Measurements from ENCODE around the gene PRPF19.
A peak's percentile ranks its signal among the peaks of the same experiment; 100 is the strongest.

Gene PRPF19

DNA sequence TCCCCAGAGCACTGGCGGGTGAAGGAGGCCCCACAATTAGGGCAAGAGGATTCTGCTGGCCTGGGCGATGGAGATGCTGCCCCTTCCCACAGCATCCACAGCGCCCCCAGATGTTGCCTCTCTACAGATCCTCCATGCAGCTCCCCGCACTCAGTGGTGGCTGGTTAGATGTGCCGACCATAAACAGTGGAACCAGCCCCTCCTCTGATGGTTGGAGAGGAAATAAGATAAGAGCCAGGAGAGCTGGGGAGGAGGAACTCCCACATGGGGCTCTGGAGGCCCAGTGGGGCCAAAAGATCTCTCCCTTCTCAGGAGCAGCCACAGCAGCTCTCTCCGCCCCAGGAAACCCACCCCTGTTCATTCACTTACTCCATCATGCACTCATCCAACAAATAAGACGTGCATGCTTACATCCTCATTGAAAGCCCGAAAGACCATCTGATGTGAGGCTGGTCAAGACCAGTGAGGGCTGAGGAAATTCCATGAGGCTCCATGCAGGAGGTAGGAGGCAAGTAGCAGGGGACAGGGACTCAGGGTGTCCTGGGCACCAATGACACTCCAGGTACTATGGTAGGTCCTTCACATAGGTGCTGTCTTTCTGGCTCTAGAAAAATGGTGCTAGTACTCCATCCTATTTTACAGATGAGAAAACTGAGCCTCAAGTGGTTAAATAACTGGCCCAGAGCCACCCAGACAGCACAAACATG is 52.1 kb downstream of the PRPF19 start:
- no peak for ATAC-seq (replicated peaks)
- Mint-ChIP-seq H3K36me3 (peaks cover 31 to 35% of the 10 kb centered on the region in 2 donors), H3K4me3 (no peak overlapping the region), H3K4me1 (peaks cover 7 to 26% of the 10 kb centered on the region in 2 donors), H3K27ac (no peak overlapping the region), H3K27me3 (no peaks in the 10 kb centered on the region), H3K9me3 (no peaks in the 10 kb centered on the region)
- no peak for DNase-seq

DNA sequence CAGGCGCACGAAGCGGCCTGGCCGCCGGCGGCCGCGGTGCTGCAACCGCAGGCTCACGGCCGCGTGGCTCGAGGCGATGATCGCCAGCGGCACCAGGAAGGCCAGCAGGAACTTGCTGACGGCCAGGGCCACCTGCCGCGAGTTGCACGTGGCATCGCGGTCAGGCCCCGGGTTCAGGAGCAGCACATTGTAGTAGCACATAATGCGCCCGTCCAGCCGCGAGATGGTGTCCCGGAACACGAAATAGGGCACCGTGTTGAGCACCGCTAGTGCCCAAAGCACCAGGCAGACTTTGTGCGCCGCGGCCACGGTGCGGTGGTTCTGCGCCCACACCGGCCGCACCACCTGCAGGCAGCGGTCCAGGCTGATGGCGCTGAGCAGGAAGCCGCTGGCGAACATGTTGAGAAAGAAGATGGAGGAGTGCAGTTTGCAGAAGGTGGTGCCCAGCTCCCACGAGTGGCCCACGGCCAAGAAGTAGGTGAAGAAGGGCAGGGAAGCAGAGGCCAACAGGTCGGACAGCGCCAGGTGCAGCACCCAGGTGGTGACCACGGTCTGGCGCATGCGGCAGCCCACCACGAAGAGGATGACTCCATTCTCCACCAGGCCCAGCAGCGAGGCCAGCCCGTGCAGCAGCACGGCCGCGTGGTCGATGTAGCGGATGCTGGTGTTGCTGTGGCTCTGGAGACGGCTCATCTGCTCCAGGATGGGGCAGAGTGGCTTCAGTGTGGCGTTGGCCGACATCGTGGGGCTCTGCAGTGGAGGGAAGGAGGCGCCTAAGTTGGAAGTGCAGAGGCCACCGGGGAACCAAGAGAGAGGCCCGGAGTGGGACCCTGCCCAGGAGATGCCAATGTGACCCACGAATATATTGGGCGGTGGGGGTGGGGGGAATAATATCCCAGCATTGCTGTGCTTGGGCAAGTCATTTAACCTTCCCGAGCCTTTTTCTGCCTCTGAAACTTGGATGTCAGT is 53.1 kb downstream of the PRPF19 start:
- no peak for DNase-seq
- Mint-ChIP-seq H3K36me3 (peaks cover 37 to 42% of the 10 kb centered on the region in 2 donors), H3K4me1 (peaks cover 3 to 16% of the 10 kb centered on the region in 2 donors), H3K9me3 (no peaks in the 10 kb centered on the region), H3K4me3 (no peak overlapping the region), H3K27ac (no peak overlapping the region), H3K27me3 (no peaks in the 10 kb centered on the region)
- ATAC-seq (replicated peaks) = no peak

DNA sequence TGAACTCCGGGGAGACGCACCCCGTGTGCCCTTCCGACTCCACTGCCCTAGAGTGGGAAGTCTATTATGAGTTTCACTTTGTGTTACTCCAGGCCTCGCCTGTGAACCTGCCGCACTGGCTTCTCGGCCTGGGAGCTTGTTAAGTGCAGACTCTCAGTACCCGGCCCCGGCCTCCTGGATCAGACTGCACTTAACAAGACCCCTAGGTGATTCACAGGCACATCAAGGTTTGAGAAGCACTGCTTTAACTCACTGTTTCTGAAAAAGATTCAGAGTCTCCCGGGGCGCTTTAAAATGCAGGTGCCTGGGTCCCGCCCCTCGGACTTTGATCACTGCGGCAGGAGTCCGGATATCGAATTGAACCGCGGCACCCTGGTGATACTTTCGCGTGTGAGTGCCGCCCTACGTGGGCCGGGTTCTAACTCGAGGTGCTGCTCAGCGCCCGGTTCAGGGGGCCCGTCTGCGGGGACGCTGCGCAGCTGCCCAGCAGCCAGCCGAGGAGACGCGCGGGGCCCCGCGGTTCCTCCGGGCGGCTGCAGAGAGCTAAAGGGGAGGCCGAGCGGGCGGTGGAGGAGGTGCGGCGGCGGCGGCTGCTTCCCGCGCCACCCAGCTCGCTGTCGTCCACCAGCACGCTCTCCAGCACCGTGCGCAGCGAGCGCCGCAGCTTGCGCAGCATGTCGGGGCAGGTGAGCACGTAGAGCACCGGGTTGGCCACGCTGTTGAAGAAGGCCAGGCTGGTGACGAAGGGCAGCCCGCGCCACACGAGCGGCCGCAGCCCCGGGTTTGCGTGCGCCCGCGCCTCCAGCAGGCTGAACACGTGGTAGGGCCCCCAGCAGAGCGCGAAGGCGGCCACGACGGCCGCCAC is 54.0 kb downstream of the PRPF19 start:
- H3K27me3 Mint-ChIP-seq = no peaks in the 10 kb centered on the region
- no peak overlapping the region for H3K27ac Mint-ChIP-seq
- peaks cover 43 to 48% of the 10 kb centered on the region in 2 donors for H3K36me3 Mint-ChIP-seq
- peaks cover 3 to 14% of the 10 kb centered on the region in 2 donors for H3K4me1 Mint-ChIP-seq
- no peak overlapping the region for H3K4me3 Mint-ChIP-seq
- H3K9me3 Mint-ChIP-seq = no peaks in the 10 kb centered on the region
- DNase-seq (no peak), ATAC-seq (replicated peaks) (no peak)

DNA sequence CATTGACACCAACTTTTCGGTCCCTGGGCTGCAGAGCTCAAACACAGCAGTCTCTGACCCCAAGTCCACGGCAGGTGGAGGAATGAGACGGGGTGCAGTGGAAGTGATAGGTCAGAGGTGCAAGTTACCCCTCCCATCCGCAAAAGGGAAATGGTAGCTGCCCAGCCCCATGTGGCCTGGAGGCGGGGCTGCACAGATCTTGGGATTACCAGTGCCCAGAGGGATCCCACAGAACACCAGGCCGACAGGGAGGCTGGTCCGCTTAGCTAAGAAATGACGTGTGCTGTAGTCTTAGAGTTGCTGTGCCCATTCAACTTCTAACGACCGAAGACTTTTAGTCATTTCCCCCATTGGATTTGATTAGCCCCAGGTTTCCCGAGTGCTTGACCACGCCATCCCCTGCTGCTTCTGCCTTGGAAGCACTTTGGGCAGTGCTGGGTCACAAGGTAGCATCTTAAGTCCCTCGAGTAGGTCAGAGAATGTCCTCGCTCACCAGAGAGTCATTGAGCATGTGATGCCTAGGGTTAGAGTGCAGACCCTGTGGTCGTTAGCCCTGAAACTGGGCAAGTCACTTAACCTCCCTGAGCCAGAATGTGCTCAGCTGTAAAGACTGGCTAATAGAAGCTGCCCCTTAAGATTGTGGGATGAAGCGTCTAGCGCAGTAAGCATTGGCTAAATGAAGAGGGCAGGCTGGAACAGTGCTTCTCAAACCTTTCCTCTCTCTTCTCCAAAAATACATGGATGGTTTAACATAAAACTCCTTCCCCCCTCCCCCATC is 54.9 kb downstream of the PRPF19 start:
- Mint-ChIP-seq H3K27me3 (no peaks in the 10 kb centered on the region), H3K4me3 (no peak overlapping the region), H3K36me3 (peaks cover 50 to 53% of the 10 kb centered on the region in 2 donors), H3K9me3 (no peaks in the 10 kb centered on the region), H3K27ac (no peak overlapping the region), H3K4me1 (peaks cover 3 to 14% of the 10 kb centered on the region in 2 donors)
- DNase-seq (no peak), ATAC-seq (replicated peaks) (no peak)

DNA sequence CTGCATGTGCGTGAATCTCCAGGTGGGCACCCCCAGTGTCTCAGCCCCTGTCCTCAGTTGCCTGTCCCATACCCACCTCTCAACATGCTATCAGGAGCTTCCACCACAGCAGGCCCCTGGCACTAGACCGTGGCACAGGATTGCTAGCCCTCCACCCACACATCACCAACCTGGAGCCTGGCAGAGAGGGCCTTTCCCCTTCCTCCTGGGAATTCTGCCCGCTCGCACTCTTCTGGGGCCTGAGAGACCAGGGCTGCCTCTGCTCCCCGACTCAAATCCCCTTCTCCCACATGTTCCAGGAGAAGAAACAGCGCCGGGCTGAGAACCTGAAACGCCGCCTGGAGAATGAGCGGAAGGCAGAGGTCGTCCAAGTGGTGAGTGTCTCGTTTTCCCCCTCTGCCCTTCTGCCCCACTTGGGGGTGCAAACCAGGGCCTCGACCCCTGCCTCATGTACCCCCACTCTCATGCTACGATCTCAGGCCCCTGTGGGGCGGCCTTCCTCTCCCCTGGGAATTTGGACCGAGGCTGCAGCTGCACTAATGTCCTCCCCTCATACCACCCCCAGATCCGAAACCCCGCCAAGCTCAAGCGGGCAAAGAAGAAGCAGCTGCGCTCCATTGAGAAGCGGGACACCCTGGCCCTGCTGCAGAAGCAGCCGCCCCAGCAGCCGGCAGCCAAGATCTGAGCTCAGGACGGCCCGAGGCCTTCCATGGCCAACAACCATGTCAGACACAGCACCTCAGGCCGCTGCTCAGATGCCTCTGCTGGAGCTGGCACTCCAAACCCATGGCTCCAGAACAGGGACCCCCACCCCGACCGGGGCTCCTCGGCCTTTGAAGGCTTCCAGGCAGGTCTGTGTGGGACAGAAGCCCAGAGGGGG is 56.5 kb downstream of the PRPF19 start:
- H3K9me3 Mint-ChIP-seq = no peaks in the 10 kb centered on the region
- DNase-seq = no peak
- peaks cover 59 to 64% of the 10 kb centered on the region in 2 donors for H3K36me3 Mint-ChIP-seq
- no peaks in the 10 kb centered on the region for H3K27me3 Mint-ChIP-seq
- peaks cover 10 to 17% of the 10 kb centered on the region in 2 donors for H3K4me1 Mint-ChIP-seq
- no peak overlapping the region for H3K4me3 Mint-ChIP-seq
- no peak overlapping the region for H3K27ac Mint-ChIP-seq
- no peak for ATAC-seq (replicated peaks)

DNA sequence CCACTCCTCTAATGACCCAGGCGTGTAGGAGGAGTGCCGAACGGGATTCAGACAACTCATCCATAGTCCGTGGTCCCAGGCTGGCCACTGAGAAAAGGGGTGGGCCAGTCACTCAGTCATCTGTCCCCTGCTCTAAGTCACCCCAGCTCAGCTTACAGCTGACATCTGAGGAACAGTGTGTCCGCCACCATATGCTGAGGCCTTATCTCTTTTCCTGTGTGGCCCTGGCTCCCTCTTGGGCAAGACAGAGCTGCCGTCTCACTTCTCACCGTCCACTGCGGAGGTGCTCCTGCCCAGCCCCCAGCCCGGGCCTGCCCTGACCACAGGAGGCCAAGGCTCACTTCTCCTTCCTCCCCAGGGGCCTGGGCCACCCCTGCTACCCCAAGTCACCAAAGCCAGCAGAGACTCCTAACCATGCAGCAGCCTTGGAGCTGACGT is 57.7 kb downstream of the PRPF19 start:
- peaks cover 68 to 74% of the 10 kb centered on the region in 2 donors for H3K36me3 Mint-ChIP-seq
- no peak overlapping the region for H3K4me3 Mint-ChIP-seq
- H3K27ac Mint-ChIP-seq = peak overlapping the region; percentile 60
- peaks cover 21 to 28% of the 10 kb centered on the region in 2 donors for H3K4me1 Mint-ChIP-seq
- DNase-seq (no peak), ATAC-seq (replicated peaks) (no peak)
- no peaks in the 10 kb centered on the region for H3K9me3 Mint-ChIP-seq
- H3K27me3 Mint-ChIP-seq = no peaks in the 10 kb centered on the region

DNA sequence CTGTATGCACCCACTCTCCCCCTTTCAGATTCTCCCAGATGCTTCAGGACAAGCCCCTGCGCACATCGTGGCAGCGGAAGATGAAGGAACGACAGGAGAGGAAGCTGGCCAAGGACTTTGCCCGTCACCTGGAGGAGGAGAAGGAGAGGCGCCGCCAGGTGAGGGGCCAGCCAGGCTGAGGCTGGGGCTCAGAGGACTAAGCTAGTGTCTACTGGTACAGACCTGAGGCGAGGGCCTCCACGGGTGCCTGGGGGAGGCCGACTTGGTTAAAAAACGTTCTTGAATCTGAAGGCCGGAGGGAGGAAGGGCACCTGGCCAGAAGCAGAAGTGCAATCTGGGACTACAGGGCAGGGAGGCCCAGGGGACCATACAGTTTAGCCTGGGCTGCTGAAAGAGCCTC is 58.5 kb downstream of the PRPF19 start:
- no peak for ATAC-seq (replicated peaks)
- peaks cover 27 to 37% of the 10 kb centered on the region in 2 donors for H3K4me1 Mint-ChIP-seq
- peaks cover 66 to 73% of the 10 kb centered on the region in 2 donors for H3K36me3 Mint-ChIP-seq
- no peak overlapping the region for H3K4me3 Mint-ChIP-seq
- no peaks in the 10 kb centered on the region for H3K9me3 Mint-ChIP-seq
- DNase-seq = no peak
- no peaks in the 10 kb centered on the region for H3K27me3 Mint-ChIP-seq
- H3K27ac Mint-ChIP-seq = no peak overlapping the region

DNA sequence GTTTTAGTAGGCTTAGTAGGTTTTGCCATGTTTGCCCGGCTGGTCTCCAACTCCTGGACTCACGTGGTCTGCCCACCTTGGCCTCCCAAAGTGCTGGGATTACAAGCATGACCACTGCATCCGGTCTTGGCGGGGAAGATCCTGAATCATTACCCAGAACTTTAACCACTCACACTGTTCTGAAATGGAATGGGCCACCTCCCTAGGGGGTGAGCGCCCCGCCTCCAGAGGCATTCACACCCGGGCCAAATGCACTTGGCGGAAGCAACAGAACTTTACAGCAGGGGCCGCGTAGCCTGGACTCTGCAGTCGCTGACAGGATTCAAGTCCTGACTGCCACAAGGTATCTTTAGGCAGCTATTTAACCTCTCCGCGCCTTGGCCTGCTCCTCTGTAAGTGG is 59.1 kb downstream of the PRPF19 start:
- ATAC-seq (replicated peaks) (no peak), DNase-seq (no peak)
- H3K27me3 Mint-ChIP-seq = no peaks in the 10 kb centered on the region
- no peak overlapping the region for H3K27ac Mint-ChIP-seq
- no peak overlapping the region for H3K4me3 Mint-ChIP-seq
- H3K9me3 Mint-ChIP-seq = no peaks in the 10 kb centered on the region
- peaks cover 27 to 43% of the 10 kb centered on the region in 2 donors for H3K4me1 Mint-ChIP-seq
- H3K36me3 Mint-ChIP-seq = peaks cover 64 to 72% of the 10 kb centered on the region in 2 donors

DNA sequence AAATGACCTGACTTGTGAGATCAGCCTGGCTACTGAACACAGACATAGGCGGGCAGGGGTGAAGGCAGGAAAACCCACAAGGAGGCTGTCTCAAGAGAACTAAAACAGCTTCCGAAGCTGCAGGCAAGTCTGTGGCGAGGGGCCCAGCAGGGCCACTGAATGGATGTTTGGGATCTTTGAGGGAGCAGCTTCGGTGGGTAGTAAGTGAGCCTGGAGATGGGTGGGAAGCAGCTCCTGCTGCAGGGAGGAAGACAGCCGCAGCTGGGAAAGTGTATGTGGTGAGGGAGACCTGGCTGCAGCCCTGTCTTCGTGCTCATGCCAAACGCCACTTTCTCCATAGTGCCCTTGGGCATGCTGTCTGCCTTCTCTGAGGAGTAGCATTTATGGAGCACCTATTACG is 61.0 kb downstream of the PRPF19 start:
- no peaks in the 10 kb centered on the region for H3K27me3 Mint-ChIP-seq
- ATAC-seq (replicated peaks) (no peak), DNase-seq (no peak)
- H3K4me1 Mint-ChIP-seq = peaks cover 36 to 50% of the 10 kb centered on the region in 2 donors
- peaks cover 48 to 53% of the 10 kb centered on the region in 2 donors for H3K36me3 Mint-ChIP-seq
- no peak overlapping the region for H3K27ac Mint-ChIP-seq
- peak overlapping the region; percentile 14 to 52 for H3K4me3 Mint-ChIP-seq
- no peaks in the 10 kb centered on the region for H3K9me3 Mint-ChIP-seq

DNA sequence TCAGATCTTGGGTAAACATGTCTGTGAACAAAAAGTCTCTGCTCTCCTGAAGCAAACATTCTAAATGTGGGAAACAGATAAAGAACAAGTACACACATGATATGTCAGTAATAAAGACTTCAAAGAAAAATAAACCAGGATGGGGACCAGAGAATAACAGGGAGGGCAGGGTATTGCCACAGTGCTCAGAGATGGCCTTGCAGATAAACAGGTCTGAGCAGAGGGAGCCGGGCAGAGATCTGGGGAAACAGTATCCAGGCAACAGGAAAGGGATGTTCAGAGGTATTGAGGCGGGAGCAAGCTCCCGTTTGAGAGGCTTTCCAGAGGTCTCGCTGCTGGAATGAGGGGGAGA is 61.5 kb downstream of the PRPF19 start:
- DNase-seq (no peak), ATAC-seq (replicated peaks) (no peak)
- Mint-ChIP-seq H3K27ac (peak overlapping the region; percentile 75), H3K36me3 (peaks cover 44 to 49% of the 10 kb centered on the region in 2 donors), H3K4me3 (peak overlapping the region; percentile 82 to 90), H3K4me1 (peaks cover 36 to 46% of the 10 kb centered on the region in 2 donors), H3K9me3 (no peaks in the 10 kb centered on the region), H3K27me3 (no peaks in the 10 kb centered on the region)

DNA sequence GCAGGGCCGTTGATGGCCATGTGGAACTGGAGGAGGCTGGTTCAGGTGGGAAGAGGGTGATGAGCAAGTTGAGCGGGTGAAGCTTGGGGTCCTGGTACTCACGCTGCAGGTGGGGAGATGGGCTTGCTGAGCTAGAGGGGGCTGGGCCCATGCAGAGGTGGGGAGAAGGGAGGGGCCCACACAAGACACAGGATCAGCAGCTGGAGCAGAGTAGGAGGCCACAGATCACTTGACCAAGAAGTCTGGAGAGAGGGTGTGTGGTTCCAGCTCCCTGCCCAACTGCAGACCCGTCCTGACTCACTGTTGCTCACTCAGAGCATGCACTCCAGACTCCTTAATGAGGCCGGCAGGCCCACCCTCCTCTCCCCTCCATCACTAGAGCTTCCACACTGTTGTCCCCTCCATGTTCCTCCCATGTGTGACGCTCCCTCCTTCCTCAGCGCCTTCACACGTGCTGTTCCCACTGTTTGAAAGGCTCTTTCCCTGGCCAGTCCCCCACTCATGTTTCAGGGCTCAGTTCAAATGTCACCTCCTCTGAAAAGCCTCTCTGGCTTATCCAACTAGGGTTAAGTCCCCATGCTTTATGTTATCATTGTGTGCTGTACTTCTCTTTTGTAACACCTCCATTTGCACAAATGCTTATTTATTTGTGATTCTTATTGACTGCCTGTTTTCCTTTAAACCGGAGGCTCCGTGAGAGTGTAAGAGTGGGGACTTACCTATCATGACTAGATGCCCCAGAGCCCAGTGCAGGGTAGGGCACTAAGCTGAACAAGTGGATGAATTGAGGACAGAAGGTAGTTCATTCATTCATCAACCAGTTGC is 62.1 kb downstream of the PRPF19 start:
- H3K27ac Mint-ChIP-seq = peak overlapping the region; percentile 79
- DNase-seq (no peak), ATAC-seq (replicated peaks) (no peak)

More for the DNA sequence above, 62.1 kb downstream of the PRPF19 start:
- Mint-ChIP-seq H3K36me3 (peaks cover 40 to 43% of the 10 kb centered on the region in 2 donors), H3K4me1 (peaks cover 36 to 46% of the 10 kb centered on the region in 2 donors), H3K9me3 (no peaks in the 10 kb centered on the region), H3K4me3 (peak overlapping the region; percentile 82 to 90), H3K27me3 (no peaks in the 10 kb centered on the region)
